ENCODE results near the gene ELAVL3. TPM values are rescaled to one million over a fixed set of nuclear protein-coding genes. Genes with fewer than 3 reads are reported as not detected.
"Not testable (repeated sequence)": the region's sequence is repeated elsewhere in the genome, so short reads cannot be mapped to it uniquely, and the experiment has no call there.

Gene ELAVL3
- total RNA-seq, 1 donor from 2014 or later: not detected

- DNase-seq (ENCODE audit: low spot score) (no peak), ATAC-seq (no peak)
Measured at GRCh38 chr19:11445141-11445540, 35.7 kb downstream of the ELAVL3 start.

DNA sequence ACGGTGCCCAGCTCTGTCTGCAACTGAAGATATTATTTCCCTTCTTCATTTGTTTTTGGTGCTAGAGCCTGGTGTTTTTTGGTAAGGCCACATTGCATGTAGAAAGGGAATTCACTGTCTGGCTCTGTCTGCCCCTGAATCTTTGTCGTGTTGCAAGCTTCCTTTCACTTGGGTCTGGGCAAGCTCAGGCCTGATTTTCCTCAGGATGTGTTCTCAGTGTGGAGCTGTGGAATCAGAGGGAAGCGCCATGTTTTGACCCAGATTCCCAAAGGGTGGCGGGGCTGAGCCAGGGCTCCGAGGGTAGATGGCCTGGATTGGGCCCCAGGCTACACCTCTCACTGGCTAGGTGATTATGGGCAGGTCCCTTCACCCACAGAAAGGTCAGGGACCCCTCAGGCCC is 36.8 kb downstream of the ELAVL3 start:
- DNase-seq (ENCODE audit: low spot score) (no peak), ATAC-seq (no peak)

DNA sequence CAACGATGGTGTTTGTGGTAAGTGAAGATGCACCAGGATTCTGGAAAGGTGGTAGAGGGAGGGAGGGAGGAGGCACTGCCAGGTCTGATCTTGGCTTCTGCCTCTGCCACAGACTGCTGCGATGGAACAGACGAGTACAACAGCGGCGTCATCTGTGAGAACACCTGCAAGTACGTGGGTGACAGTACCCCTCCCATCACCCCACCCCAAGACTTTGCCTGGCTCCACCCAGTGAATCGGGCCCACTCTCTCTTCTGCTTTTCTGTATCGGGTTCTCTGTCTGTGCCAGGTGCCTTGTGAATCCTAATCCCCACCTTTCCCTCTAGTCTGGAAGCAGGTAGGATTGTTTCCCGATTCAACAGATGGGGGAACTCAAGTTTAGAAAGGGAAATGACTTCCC is 42.9 kb downstream of the ELAVL3 start:
- ATAC-seq (no peak), DNase-seq (ENCODE audit: low spot score) (no peak)

- DNase-seq (ENCODE audit: low spot score) (no peak), ATAC-seq (peak; percentile 2)
Measured at GRCh38 chr19:11435833-11436313, 45.0 kb downstream of the ELAVL3 start.

- ATAC-seq: peak; percentile 93
Measured at GRCh38 chr19:11435057-11435832, 45.6 kb downstream of the ELAVL3 start, which contains the start of the genes ODAD3 and PRKCSH. TSS of gene ODAD3 (minus strand) at chr19:11435121. CDS start at chr19:11435016, 105 bp downstream. TSS of gene PRKCSH (plus strand) at chr19:11435635. CDS start at chr19:11436118, 483 bp downstream.

DNA sequence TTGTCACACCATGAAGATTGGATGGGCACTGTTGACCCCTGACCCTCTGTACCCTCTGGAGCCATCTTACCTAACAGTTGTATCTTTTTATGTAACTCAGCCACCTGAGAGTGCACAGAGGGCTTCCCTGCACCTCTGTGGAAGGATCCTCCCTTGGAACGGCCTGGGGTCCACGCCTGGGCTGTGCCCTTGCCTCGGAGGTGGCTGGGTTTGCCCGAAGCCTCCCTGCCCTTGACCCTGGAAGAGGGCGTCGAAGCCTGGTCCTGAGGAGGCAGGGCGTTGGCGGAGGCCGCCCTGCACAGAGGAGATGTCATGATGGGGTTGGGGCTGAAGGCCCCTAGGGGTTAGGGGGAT is 46.2 kb downstream of the ELAVL3 start:
- peak; percentile 4 for ATAC-seq

More at GRCh38 chr19:11435057-11435832, 45.6 kb downstream of the ELAVL3 start, which contains the start of the genes ODAD3 and PRKCSH:
- peak; percentile 99 for DNase-seq (ENCODE audit: low spot score)

DNA sequence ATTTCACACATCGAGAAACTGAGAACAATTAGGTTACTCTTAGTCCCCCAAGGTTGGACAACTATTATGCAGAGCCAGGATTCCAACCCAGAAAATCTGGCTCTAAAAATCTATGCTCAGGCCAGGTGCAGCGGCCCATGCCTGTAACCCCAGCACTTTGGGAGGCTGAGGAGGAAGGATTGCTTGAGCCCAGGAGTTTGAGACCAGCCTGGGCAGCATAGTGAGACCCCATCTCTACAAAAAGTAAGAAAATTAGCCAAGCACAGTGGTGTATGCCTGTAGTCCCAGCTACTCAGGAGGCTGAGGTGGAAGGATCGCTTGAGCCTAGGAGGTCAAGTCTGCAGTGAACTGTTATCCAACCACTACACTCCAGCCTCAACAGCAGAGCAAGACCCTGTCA is 47.3 kb downstream of the ELAVL3 start:
- DNase-seq (ENCODE audit: low spot score); ATAC-seq: not testable (repeated sequence)

More for the DNA sequence above, 46.2 kb downstream of the ELAVL3 start:
- no peak for DNase-seq (ENCODE audit: low spot score)

- ATAC-seq (no peak), DNase-seq (ENCODE audit: low spot score) (no peak)
Measured at GRCh38 chr19:11426656-11427055, 54.2 kb downstream of the ELAVL3 start.

- ATAC-seq (no peak), DNase-seq (ENCODE audit: low spot score) (no peak)
Measured at GRCh38 chr19:11425719-11426457, 55.0 kb downstream of the ELAVL3 start.

DNA sequence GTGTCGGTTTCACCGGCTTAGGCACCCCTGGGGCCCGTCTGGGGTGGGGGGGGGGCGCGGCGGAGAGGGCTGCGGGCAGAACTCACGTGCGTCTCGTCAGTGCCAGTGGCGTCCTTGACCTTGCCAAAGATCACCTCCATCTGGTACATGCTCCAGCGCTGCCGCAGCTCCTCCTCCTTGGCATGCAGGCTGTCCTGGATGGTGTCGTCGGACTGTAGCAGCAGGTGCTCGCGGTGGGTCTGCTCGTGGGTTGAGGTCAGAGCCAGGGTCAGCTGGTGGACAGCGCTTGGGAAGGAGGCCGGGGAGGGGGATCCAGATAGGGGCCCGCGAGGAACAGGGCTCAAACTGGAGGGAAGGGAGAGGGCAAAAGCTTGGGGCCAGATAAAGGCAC is 57.1 kb downstream of the ELAVL3 start:
- ATAC-seq: peak; percentile 18
- DNase-seq (ENCODE audit: low spot score): no peak

DNA sequence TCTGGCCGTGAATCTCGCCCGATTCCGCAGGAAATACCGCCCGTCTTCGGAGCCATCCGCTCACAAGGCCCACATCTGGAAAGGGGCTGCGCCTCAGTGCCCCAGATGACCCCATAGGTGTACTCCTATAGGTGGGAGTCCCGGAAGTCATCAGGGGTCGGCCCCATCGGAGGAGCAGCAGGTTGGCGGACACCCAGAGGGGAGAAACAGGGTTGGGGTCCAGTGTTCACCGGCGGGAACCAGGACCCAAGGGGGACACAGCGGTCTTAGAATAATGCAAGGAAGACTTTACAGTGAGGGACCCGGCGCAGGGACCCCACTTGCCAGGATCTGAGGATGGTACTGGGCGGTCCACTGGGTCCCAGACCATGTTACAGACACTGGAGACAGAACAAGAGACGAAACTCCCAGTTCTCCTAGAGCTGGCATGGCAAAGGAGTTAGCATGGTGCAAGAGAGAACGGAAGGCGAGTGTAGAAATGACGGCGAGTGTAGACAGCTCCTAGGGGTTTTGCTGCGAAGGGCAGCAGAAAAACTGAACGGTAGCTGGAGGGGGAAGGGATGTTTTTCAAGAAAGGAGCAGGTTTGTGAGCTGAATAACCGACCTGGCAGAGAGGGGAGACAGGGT is 57.6 kb downstream of the ELAVL3 start:
- ATAC-seq (no peak), DNase-seq (ENCODE audit: low spot score) (no peak)

- peak; percentile 77 for DNase-seq (ENCODE audit: low spot score)
- peak; percentile 49 for ATAC-seq
Measured at GRCh38 chr19:11422163-11423065, 58.4 kb downstream of the ELAVL3 start.

- peak; percentile 65 for DNase-seq (ENCODE audit: low spot score)
- peak; percentile 37 for ATAC-seq
Measured at GRCh38 chr19:11421371-11422098, 59.3 kb downstream of the ELAVL3 start.

GRCh38 chr19:11420429-11421370 is 60.1 kb downstream of the ELAVL3 start:
- ATAC-seq: no peak
- DNase-seq (ENCODE audit: low spot score): no peak

DNA sequence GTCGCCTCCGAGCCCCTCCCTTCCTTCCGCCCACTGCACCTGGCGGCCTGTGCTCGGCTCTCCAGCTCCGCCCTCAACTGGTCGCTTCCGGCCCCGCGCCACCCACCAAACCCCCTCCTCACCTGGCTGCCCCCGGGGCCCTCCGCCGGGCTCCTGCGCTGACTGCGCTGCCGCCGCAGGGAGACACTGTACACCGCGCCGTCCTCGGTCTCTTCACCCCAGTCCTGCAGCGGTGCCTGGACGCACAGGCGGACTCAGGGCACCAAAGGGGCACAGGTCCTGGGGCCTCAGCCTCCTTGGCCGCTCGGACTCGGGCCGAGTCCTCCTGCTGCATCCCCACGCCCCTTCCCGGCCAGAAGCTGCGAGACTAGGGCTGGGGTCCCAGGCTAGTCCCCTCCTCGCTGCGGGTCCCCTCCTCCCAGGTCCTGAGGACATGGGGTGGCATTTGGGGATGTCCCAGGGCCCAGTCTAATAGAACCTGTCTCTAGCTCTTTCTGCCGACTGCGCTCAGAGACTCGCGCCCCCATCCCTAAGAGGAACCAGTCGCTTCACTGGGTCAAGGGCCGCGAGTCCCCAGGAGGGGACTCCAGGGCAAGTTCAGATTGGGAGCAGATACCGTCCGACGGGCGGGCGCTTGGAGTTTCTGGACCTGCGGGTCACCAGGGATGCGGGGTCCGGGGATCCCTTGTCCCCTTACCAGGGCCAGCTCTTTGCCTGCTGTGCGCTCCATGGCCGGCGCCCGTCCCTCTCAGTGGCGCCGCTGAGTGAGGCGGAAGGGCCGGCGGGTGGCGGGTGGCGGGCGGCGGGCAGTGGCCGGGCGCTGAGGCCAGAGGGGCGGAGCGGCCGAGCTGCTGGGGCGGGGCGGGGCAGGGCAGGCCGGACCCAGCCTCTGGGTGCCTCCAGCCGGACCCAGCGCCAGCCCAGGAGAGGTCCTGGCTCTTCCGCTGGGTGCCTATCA is 62.0 kb downstream of the ELAVL3 start, which contains the start of gene RGL3:
Gene RGL3, minus strand, starts transcription at position 766 of the 958 bp plus-strand sequence. Its CDS starts 36 bp downstream, at position 730.
- peak; percentile 74 for DNase-seq (ENCODE audit: low spot score)
- peak; percentile 86 for ATAC-seq

DNA sequence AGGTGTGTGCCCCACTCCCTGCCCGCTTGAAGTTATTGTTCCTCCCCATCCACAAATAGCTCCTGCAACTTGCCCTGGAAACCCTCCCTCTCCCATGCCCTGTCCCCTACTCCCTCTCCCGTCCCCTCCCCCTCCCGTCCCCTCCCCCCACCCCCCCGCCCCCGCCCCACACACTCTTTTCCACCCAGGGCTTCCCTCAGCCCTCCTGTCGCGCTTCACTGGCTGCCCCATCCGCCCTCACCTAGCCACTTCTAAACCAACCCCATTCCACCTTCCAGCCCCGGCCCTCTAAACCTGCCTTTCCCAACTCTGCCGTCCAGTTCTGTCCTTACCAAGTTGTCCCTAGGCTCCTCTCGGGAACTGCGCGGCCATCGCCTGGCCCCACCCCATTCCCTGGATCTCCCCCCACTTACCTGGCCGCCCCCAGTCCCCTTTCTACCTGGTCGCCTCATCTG is 62.7 kb downstream of the ELAVL3 start:
- ATAC-seq (no peak), DNase-seq (ENCODE audit: low spot score) (no peak)
